ENCODE measurements around the gene ZNF652.
A peak's percentile ranks its signal among the peaks of the same experiment; 100 is the strongest.
"Not testable (repeated sequence)": the region's sequence is repeated elsewhere in the genome, so short reads cannot be mapped to it uniquely, and the experiment has no call there.

ZNF652 gene

DNA sequence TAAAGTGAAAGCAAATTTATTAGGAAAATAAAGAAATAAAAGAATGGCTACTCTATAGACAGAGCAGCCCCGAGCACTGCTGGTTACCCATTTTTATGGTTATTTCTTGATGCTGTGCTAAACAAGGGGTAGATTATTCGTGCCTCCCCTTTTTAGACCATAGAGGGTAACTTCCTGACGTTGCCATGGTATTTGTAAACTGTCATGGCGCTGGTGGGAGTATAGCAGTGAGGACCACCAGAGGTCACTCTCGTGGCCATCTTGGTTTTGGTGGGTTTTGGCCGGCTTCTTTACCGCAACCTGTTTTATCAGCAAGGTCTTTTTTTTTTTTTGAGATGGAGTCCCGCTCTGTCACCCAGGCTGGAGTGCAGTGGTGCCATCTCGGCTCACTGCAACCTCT lies 100.5 kb downstream of the ZNF652 start:
- not testable (repeated sequence) for DNase-seq (ENCODE audit: low read depth)

DNA sequence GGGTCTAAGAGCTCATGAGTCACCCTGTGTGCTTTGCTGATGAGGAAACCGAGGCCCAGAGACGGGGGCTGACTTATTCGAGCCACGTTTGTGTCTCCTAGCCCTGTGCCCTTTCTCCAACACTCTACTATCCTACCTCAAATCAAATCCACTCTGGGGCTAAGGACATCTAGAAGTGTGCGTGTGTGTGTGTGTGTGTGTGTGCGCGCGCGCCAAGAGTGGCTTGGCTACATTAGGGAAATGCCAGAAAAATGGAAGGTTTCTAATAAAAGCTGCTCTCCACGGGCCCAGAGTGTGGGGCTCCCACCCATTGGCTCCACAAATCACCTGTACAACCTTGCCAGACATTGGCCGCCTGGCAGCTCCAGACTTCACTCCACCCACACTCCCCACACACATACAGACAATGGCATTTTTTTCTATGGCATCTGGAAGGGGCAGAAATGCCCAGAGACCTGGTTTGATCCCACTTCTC lies 101.2 kb downstream of the ZNF652 start:
- peak; percentile 16 for DNase-seq (ENCODE audit: low read depth)

DNA sequence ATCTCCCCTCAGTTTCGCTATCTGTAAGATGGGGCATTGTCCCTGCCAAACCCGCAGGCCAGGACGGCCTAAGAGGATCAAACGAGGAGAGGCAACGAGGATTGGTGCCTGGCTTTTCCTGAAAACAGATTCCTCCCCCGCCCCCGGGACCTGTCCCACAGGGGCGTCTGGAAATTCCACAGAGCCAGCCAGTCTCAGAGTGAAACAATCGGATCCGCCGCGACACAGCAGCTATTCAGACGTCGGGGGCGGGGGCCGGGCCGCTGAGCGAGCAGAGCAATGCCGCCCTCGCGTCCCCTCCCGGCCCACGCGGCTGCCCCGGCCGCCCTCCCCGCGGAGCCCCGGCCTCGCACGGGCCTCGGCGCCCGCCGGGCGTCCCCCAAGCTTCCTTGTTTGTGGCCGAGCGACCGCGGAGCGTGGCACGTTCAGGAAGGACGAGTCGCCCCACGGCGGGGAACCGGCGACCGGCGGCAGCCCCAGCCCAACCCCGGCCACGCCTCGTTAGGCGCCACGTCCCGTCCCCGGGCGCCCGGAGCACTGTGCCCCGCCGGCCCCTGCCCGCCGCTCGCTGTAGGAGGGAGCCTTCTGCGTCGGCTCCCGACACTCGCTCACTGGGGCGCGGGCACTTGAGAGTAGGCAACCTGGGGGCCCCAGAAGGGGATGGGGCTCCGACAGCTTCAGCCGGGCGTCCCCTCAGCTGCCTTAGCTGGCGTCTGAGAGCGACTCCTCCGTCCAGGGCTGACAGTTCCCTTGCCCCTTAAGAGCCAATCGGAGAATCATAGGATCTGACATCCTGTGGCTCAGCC lies 101.8 kb downstream of the ZNF652 start:
- peak; percentile 26 for DNase-seq (ENCODE audit: low read depth)

GRCh38 chr17:49259663-49260010 lies 102.4 kb downstream of the ZNF652 start:
- no peak for DNase-seq (ENCODE audit: low read depth)

DNA sequence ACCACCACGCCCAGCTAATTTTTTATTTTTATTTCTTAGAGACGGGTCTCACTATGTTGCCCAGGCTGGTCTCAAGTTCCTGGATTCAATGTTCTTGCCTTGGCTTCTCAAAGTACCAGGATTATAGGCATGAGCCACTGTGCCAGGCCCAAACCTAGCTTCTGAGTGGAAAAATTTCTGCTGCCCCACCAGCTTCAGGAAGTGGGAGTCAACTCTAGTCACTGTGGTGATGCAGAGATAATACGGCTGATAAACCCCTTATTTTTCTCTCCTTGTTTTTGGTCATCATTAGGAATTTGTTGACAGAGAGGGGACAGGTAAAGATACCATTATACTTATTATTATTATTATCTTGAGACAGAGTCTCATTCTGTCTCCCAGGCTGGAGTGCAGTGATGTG lies 103.7 kb downstream of the ZNF652 start:
- DNase-seq (ENCODE audit: low read depth): no peak

DNA sequence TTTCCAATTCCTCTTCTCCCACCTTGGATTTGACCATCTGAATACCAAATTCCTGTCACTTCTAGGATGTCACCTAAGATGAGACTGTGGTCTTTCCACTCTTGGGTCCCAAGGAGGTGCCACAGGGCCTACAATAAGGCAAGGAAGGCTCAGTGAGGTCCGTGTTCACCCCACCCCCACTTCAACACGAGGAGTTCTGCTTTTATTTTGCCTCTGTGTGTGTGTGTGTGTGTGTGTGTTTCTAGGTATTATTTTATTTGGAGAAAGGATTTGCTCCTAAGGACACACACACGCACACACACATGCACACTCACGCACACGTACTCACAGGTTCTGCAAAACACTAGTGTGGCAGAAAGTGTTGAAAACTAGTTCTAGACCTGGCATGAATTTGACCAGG lies 106.9 kb downstream of the ZNF652 start:
- no peak for DNase-seq (ENCODE audit: low read depth)

- DNase-seq (ENCODE audit: low read depth): no peak
Observed at GRCh38 chr17:49254066-49254465, 108.0 kb downstream of the ZNF652 start.

DNA sequence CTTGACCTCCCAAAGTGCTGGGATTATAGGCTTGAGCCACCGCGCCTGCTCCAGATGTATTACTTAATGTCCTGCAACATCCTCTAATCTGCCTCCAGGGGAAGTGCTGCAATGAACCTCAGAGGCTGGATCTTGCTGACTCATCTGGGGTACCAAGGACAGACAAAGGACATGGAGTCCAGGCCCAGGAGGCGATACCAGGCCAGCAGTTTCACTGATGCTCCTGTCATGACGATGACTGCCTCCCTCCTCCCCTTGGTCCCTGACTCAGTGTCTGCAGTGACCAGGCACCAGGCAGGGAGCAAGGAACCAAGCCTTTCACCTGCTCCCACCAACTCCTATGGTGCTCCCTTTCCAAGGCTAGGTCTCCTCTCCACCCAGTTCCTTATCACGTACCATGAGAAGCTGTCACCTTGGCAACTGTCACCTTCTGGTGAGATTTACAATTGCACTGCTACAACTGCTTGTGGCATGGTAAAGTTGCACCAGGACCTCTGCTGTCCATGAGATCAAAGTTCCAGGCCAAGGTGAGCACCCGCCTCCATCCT lies 109.8 kb downstream of the ZNF652 start:
- no peak for DNase-seq (ENCODE audit: low read depth)

- no peak for DNase-seq (ENCODE audit: low read depth)
Observed at GRCh38 chr17:49249890-49250522, 112.0 kb downstream of the ZNF652 start.

DNA sequence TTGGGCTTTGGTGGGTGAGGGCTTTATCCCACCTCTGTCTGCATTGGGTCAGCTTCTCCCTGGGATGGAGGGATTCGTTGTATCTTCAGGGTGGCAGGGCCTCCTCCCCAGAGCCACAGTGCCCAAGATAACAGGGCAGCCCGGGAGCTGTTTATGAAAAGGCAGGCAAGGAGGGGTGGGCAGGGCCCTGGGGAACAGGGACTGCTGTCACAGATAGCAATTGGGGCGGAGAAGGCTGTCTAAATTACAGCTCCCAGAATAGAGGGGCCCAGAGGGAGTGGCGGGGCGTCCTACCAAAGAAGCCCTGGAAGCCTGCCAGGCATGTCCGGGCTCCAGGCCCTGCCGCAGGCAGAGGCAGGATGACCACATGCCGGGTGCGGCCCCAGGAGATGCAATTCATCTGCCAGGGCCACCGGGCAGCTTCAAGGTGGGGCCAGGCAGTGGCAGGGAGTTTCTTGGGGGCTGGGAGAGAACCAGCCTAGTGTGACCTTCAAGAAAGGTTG lies 112.7 kb downstream of the ZNF652 start:
- no peak for DNase-seq (ENCODE audit: low read depth)

GRCh38 chr17:49247944-49248343 lies 114.1 kb downstream of the ZNF652 start:
- no peak for DNase-seq (ENCODE audit: low read depth)

- no peak for DNase-seq (ENCODE audit: low read depth)
Observed at GRCh38 chr17:49244839-49245238, 117.2 kb downstream of the ZNF652 start.
